WERI-Rb-1 (cell line): Measurements from ENCODE around the gene DAPL1.

Experiments
- DNase-seq: peaks from one replicate; pipeline ENCODE4 v3.0.0-alpha.2; 2020
- H3K27ac ChIP-seq: fragments of 250-450 bp; sonication (Bioruptor Pico); 2 replicates; pipeline ENCODE4 v1.5.1; 2020; ENCODE audit warnings: mild to moderate bottlenecking, moderate library complexity
- H3K27me3 ChIP-seq: fragments of 250-450 bp; sonication (Bioruptor Pico); 2 replicates; pipeline ENCODE4 v1.5.1; 2021; ENCODE audit warnings: mild to moderate bottlenecking, low read depth, moderate library complexity; ENCODE audit not compliant: insufficient read depth, severe bottlenecking
- H3K36me3 ChIP-seq: fragments of 250-450 bp; sonication (Bioruptor Pico); 2 replicates; pipeline ENCODE4 v1.5.1; 2020; ENCODE audit warnings: mild to moderate bottlenecking, moderate library complexity
- H3K4me3 ChIP-seq: 2 replicates; pipeline ENCODE4 v1.5.1; 2011; ENCODE audit warnings: low read depth, mild to moderate bottlenecking, control low read depth, low read length
- H3K9me3 ChIP-seq: fragments of 250-450 bp; sonication (Bioruptor Pico); 2 replicates; pipeline ENCODE4 v1.5.1; 2021; ENCODE audit warnings: mild to moderate bottlenecking, moderate library complexity; ENCODE audit not compliant: severe bottlenecking
- TF ChIP-seq, protein P1 (sequence below): IDR thresholded peaks from 2 replicates; pipeline ENCODE4 v1.5.1; 2011; ENCODE audit warnings: low read depth, mild to moderate bottlenecking, control low read depth, inconsistent platforms, low read length

The DAPL1 gene

DNA sequence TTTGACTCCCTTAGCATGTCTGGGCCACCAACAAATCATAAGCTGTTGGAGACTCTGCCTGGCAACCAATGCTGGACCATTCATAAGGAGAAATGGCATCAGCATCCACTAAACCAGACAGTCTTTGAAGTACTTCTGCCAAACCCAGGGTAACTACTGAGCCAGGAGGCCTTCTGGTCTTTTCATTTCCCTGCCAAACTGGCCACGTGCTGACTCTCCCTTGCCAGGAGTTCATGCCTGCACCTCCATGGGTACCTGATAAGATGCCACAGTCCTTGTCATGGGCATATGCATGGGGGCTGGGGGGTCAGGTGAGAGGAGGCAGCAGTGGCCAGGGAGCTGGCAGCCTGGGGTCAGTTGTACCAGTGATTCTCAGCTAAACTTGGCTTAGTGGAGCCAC lies 34.2 kb upstream of the DAPL1 start:
- TF ChIP-seq, protein P1, sequence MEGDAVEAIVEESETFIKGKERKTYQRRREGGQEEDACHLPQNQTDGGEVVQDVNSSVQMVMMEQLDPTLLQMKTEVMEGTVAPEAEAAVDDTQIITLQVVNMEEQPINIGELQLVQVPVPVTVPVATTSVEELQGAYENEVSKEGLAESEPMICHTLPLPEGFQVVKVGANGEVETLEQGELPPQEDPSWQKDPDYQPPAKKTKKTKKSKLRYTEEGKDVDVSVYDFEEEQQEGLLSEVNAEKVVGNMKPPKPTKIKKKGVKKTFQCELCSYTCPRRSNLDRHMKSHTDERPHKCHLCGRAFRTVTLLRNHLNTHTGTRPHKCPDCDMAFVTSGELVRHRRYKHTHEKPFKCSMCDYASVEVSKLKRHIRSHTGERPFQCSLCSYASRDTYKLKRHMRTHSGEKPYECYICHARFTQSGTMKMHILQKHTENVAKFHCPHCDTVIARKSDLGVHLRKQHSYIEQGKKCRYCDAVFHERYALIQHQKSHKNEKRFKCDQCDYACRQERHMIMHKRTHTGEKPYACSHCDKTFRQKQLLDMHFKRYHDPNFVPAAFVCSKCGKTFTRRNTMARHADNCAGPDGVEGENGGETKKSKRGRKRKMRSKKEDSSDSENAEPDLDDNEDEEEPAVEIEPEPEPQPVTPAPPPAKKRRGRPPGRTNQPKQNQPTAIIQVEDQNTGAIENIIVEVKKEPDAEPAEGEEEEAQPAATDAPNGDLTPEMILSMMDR = no peak
- no peak overlapping the region for H3K27ac ChIP-seq
- H3K4me3 ChIP-seq = no peak overlapping the region
- H3K36me3 ChIP-seq = no peaks in the 10 kb centered on the region
- no peak for DNase-seq
- H3K9me3 ChIP-seq = peaks cover 3% of the 10 kb centered on the region
- no peaks in the 10 kb centered on the region for H3K27me3 ChIP-seq

DNA sequence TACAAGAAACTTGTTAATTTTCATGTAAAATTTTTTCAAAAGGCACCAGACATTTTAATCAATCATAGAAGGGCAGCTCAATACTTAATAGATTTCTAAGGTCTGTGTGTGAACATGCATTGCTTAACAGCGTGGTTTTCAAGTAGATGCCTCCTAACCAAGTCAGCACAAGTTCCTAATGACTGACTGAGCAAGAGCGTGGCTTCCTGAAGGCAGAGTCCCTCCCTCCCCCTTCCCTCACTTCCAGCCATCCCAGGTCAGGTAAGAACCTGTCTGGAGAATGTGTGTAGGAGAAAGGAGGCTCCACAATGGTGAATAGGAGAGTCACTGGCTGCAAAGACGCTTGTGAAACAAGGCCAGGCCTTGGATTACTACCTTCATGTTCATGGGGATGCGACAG lies 33.5 kb upstream of the DAPL1 start:
- H3K4me3 ChIP-seq = no peak overlapping the region
- TF ChIP-seq, protein P1 = no peak
- no peaks in the 10 kb centered on the region for H3K27me3 ChIP-seq
- H3K27ac ChIP-seq = peak overlapping the region; percentile 41; the same call in 1 of the 2 replicates
- no peak for DNase-seq
- H3K36me3 ChIP-seq = no peaks in the 10 kb centered on the region
- peaks cover 3% of the 10 kb centered on the region for H3K9me3 ChIP-seq

DNA sequence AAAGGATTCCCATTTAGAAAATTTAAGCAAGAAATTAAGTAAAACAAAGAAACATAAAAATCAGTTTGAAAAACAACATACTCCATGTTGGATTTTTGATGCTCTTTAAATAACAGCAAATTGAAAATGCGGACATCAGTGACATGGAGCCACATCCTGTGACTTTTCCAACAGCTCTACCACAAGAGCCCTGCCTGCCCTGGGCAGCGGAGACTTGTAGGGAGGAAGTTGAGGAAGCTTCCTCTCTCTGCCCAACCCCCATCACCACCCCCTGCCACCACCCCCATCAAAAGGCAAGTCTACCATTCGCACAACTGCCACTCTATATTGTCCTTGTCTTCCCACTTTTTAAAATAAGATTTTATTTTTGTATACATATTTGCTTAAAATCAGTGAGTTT lies 32.8 kb upstream of the DAPL1 start:
- no peaks in the 10 kb centered on the region for H3K27me3 ChIP-seq
- H3K4me3 ChIP-seq = no peak overlapping the region
- DNase-seq = no peak
- TF ChIP-seq, protein P1 = no peak
- H3K9me3 ChIP-seq = peaks cover 3% of the 10 kb centered on the region
- no peak overlapping the region for H3K27ac ChIP-seq
- H3K36me3 ChIP-seq = no peaks in the 10 kb centered on the region

DNA sequence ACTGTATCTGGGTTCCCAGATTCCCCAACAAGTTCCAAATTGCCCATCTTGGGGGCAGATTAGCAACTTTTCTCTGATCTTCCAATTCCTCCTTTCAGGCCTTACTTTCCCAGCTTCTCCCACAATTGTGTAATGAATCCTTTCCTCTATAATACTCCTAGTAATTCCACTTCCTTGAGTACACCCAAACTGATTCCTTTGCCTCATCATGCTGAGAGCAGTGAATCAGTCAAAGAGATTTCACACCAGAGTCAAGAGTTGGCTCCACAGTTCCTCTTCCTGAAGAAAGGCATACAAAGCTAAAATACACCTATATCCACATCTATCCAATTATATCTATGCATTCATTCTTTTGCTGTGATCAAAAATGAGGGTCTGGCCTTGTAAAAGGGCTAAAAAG lies 28.6 kb upstream of the DAPL1 start:
- no peaks in the 10 kb centered on the region for H3K27me3 ChIP-seq
- H3K4me3 ChIP-seq = no peak overlapping the region
- no peaks in the 10 kb centered on the region for H3K9me3 ChIP-seq
- no peak for DNase-seq
- TF ChIP-seq, protein P1 = no peak
- H3K36me3 ChIP-seq = no peaks in the 10 kb centered on the region
- no peak overlapping the region for H3K27ac ChIP-seq

DNA sequence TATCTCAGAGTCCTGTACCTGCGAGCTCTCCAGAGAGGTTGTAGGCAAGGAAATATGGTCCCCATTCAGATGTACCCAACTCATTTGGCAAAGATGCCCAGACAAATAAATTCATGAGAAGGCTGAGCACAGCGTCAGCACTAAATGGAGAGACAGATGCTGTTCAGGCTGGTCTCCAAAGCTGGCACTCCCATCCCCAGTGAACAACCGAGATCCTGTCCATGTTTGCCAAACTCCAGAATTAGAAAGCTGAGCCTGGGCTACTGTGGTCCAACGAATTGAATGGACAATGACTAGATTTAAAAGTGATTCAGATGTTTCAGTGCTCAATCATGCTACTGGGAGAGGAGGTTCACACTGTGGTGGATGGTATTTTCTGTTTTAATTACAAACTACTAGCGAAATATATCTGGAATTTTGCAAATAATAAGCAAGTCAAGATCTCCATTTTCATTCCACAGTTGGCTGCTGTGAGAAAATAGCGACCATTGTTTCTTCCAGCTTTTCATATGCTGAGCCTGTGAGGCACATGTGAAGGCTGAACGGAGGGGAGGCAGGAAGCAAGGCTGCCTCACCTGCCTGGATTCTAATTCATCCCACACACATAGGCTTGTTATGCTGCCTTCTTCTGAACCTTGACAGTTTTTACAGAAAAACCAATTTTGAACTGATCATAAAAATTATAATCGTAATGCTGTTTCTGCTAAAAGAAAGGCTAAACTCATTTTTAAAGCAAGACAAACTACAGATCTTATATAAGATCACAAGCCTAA lies 22.6 kb upstream of the DAPL1 start:
- H3K9me3 ChIP-seq = no peaks in the 10 kb centered on the region
- H3K36me3 ChIP-seq = no peaks in the 10 kb centered on the region
- no peaks in the 10 kb centered on the region for H3K27me3 ChIP-seq
- TF ChIP-seq, protein P1 = no peak
- no peak overlapping the region for H3K4me3 ChIP-seq
- H3K27ac ChIP-seq = no peak overlapping the region
- no peak for DNase-seq

- H3K4me3 ChIP-seq = no peak overlapping the region
- H3K27me3 ChIP-seq = no peaks in the 10 kb centered on the region
- no peak overlapping the region for H3K27ac ChIP-seq
- no peaks in the 10 kb centered on the region for H3K36me3 ChIP-seq
- no peaks in the 10 kb centered on the region for H3K9me3 ChIP-seq
- no peak for DNase-seq
- TF ChIP-seq, protein P1 = no peak
Measured at GRCh38 chr2:158773121-158773520, 22.0 kb upstream of the DAPL1 start.
